ENCODE measurements around the gene VWA8.
"Not testable (repeated sequence)": the region's sequence is repeated elsewhere in the genome, so short reads cannot be mapped to it uniquely, and the experiment has no call there.

Gene VWA8

GRCh38 chr13:41842036-41842620 lies 118.8 kb downstream of the VWA8 start:
- no peaks in the 10 kb centered on the region for H3K27me3 ChIP-seq
- no peak overlapping the region for H3K4me3 ChIP-seq
- peak overlapping the region in 4 of 11 experiments; percentile 36 to 58 (median 44); a peak in 5 of 22 replicates for H3K9ac ChIP-seq
- peak overlapping the region in 9 of 11 experiments; percentile 60 to 83 (median 81); a peak in 18 of 22 replicates for H3K27ac ChIP-seq
- peaks cover 0 to 10% (median 0%) of the 10 kb centered on the region in 11 experiments; a peak in 9 of 22 replicates for H3K9me3 ChIP-seq (replicated peaks in 1 of 11)
- peak in 1 of 11 experiments; percentile 29; a peak in 2 of 22 replicates for TF ChIP-seq Cebpa-rat (IDR thresholded peaks at IDR 0.05)
- peaks cover 17 to 31% (median 26%) of the 10 kb centered on the region in 10 experiments for H3K4me1 ChIP-seq
- H3K36me3 ChIP-seq, result peaks cover 0 to 8% (median 0%) of the 10 kb centered on the region in 11 experiments; a peak in 2 of 22 replicates
- H4K20me1 ChIP-seq, result no peaks in the 10 kb centered on the region
- peak overlapping the region; percentile 46 to 76 (median 64); a peak in 20 of 22 replicates for H3K4me2 ChIP-seq

- Histone ChIP-seq H3K9ac (peak overlapping the region in 2 of 11 experiments; percentile 1 to 38; a peak in 3 of 22 replicates), H3K27me3 (no peaks in the 10 kb centered on the region), H3K27ac (peak overlapping the region in 10 of 11 experiments; percentile 39 to 77 (median 60); a peak in 17 of 22 replicates), H3K9me3 (replicated peaks in 1 of 11) (peaks cover 0 to 9% (median 4%) of the 10 kb centered on the region in 11 experiments; a peak in 10 of 22 replicates), H3K4me3 (no peak overlapping the region), H3K36me3 (peaks cover 0 to 14% (median 5%) of the 10 kb centered on the region in 11 experiments; a peak in 6 of 22 replicates), H3K4me1 (peaks cover 16 to 35% (median 22%) of the 10 kb centered on the region in 10 experiments), H3K4me2 (peak overlapping the region in 9 of 11 experiments; percentile 13 to 78 (median 42); a peak in 16 of 22 replicates), H4K20me1 (no peaks in the 10 kb centered on the region)
- no peak for TF ChIP-seq Cebpa-rat (IDR thresholded peaks at IDR 0.05)
Observed at GRCh38 chr13:41837629-41838028, 123.3 kb downstream of the VWA8 start.

GRCh38 chr13:41835871-41836270 lies 125.0 kb downstream of the VWA8 start:
- no peak for TF ChIP-seq Cebpa-rat (IDR thresholded peaks at IDR 0.05)
- Histone ChIP-seq H3K4me2 (peak overlapping the region in 1 of 11 experiments; percentile 78; a peak in 1 of 22 replicates), H3K27ac (no peak overlapping the region), H3K4me3 (no peak overlapping the region), H4K20me1 (no peaks in the 10 kb centered on the region), H3K36me3 (peaks cover 0 to 14% (median 6%) of the 10 kb centered on the region in 11 experiments; a peak in 7 of 22 replicates), H3K9ac (no peak overlapping the region), H3K4me1 (peaks cover 7 to 25% (median 13%) of the 10 kb centered on the region in 10 experiments; a peak in 18 of 20 replicates), H3K9me3 (replicated peaks in 1 of 11) (peaks cover 0 to 9% (median 4%) of the 10 kb centered on the region in 11 experiments; a peak in 10 of 22 replicates), H3K27me3 (no peaks in the 10 kb centered on the region)

GRCh38 chr13:41834697-41835096 lies 126.2 kb downstream of the VWA8 start:
- H3K27me3 ChIP-seq; H3K4me3 ChIP-seq; H4K20me1 ChIP-seq; H3K9ac ChIP-seq; H3K9me3 ChIP-seq (replicated peaks in 1 of 11); H3K27ac ChIP-seq; H3K4me2 ChIP-seq: not testable (repeated sequence)
- peaks cover 7 to 25% (median 13%) of the 10 kb centered on the region in 10 experiments; a peak in 18 of 20 replicates for H3K4me1 ChIP-seq
- H3K36me3 ChIP-seq, result peaks cover 0 to 19% (median 6%) of the 10 kb centered on the region in 11 experiments; a peak in 7 of 22 replicates

GRCh38 chr13:41833831-41834230 lies 127.1 kb downstream of the VWA8 start:
- Histone ChIP-seq H3K27ac (no peak overlapping the region), H3K27me3 (no peaks in the 10 kb centered on the region), H3K4me2 (no peak overlapping the region), H3K9me3 (replicated peaks in 1 of 11) (peaks cover 0 to 6% (median 4%) of the 10 kb centered on the region in 11 experiments; a peak in 7 of 22 replicates), H3K9ac (no peak overlapping the region), H3K36me3 (peaks cover 0 to 19% (median 6%) of the 10 kb centered on the region in 11 experiments; a peak in 7 of 22 replicates), H4K20me1 (no peaks in the 10 kb centered on the region), H3K4me1 (peaks cover 7 to 25% (median 13%) of the 10 kb centered on the region in 10 experiments; a peak in 18 of 20 replicates), H3K4me3 (no peak overlapping the region)
- no peak for TF ChIP-seq Cebpa-rat (IDR thresholded peaks at IDR 0.05)

GRCh38 chr13:41833201-41833600 lies 127.7 kb downstream of the VWA8 start:
- Histone ChIP-seq H3K4me3 (no peak overlapping the region), H3K9me3 (replicated peaks in 1 of 11) (peaks cover 0 to 6% (median 4%) of the 10 kb centered on the region in 11 experiments; a peak in 7 of 22 replicates), H3K27me3 (no peaks in the 10 kb centered on the region), H4K20me1 (no peaks in the 10 kb centered on the region), H3K9ac (no peak overlapping the region), H3K4me2 (no peak overlapping the region), H3K27ac (no peak overlapping the region), H3K36me3 (peaks cover 0 to 19% (median 6%) of the 10 kb centered on the region in 11 experiments; a peak in 7 of 22 replicates), H3K4me1 (peaks cover 7 to 24% (median 13%) of the 10 kb centered on the region in 10 experiments; a peak in 18 of 20 replicates)
- TF ChIP-seq Cebpa-rat (IDR thresholded peaks at IDR 0.05), result no peak

GRCh38 chr13:41827507-41828213 lies 133.2 kb downstream of the VWA8 start:
- H3K4me1 ChIP-seq, result peaks cover 0 to 10% (median 0%) of the 10 kb centered on the region in 10 experiments; a peak in 2 of 20 replicates
- peak overlapping the region in 2 of 11 experiments; percentile 2 to 26; a peak in 3 of 22 replicates for H3K4me2 ChIP-seq
- no peak overlapping the region for H3K27ac ChIP-seq
- H3K9me3 ChIP-seq (replicated peaks in 1 of 11), result no peaks in the 10 kb centered on the region
- no peak for TF ChIP-seq Cebpa-rat (IDR thresholded peaks at IDR 0.05)
- peaks cover 0 to 10% (median 3%) of the 10 kb centered on the region in 11 experiments; a peak in 2 of 22 replicates for H3K36me3 ChIP-seq
- no peaks in the 10 kb centered on the region for H3K27me3 ChIP-seq
- H4K20me1 ChIP-seq, result no peaks in the 10 kb centered on the region
- H3K4me3 ChIP-seq, result no peak overlapping the region
- H3K9ac ChIP-seq, result no peak overlapping the region

GRCh38 chr13:41825691-41826090 lies 135.2 kb downstream of the VWA8 start:
- no peaks in the 10 kb centered on the region for H4K20me1 ChIP-seq
- H3K4me1 ChIP-seq, result peaks cover 0 to 10% (median 0%) of the 10 kb centered on the region in 10 experiments; a peak in 2 of 20 replicates
- no peak overlapping the region for H3K9ac ChIP-seq
- no peak overlapping the region for H3K27ac ChIP-seq
- no peak overlapping the region for H3K4me2 ChIP-seq
- H3K36me3 ChIP-seq, result 0 out of 22 replicates have a peak, but pooled peaks cover 0 to 6% (median 0%) of the 10 kb centered on the region in 11 experiments
- H3K27me3 ChIP-seq, result no peaks in the 10 kb centered on the region
- no peaks in the 10 kb centered on the region for H3K9me3 ChIP-seq (replicated peaks in 1 of 11)
- no peak for TF ChIP-seq Cebpa-rat (IDR thresholded peaks at IDR 0.05)
- H3K4me3 ChIP-seq, result no peak overlapping the region

GRCh38 chr13:41823476-41823875 lies 137.4 kb downstream of the VWA8 start:
- Histone ChIP-seq H3K4me2 (no peak overlapping the region), H3K4me3 (no peak overlapping the region), H3K27me3 (no peaks in the 10 kb centered on the region), H4K20me1 (no peaks in the 10 kb centered on the region), H3K9ac (no peak overlapping the region), H3K36me3 (peaks cover 0 to 10% (median 2%) of the 10 kb centered on the region in 11 experiments; a peak in 4 of 22 replicates), H3K4me1 (peaks cover 0 to 10% (median 0%) of the 10 kb centered on the region in 10 experiments; a peak in 2 of 20 replicates), H3K27ac (no peak overlapping the region), H3K9me3 (replicated peaks in 1 of 11) (no peaks in the 10 kb centered on the region)
- TF ChIP-seq Cebpa-rat (IDR thresholded peaks at IDR 0.05), result no peak
